Stimulated activated CD4-positive, alpha-beta T cell treated with anti-CD3 and anti-CD28 coated beads, Interleukin-12 subunit alpha, Interleukin-12 subunit beta, amount 100 ng/mL, for 4 hours (primary cell): ENCODE data around the gene PARD6A.

Source experiments
- DNase-seq: peaks from one replicate; pipeline ENCODE4 v3.0.0-alpha.2; 2020

The PARD6A gene, protein sequence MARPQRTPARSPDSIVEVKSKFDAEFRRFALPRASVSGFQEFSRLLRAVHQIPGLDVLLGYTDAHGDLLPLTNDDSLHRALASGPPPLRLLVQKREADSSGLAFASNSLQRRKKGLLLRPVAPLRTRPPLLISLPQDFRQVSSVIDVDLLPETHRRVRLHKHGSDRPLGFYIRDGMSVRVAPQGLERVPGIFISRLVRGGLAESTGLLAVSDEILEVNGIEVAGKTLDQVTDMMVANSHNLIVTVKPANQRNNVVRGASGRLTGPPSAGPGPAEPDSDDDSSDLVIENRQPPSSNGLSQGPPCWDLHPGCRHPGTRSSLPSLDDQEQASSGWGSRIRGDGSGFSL

GRCh38 chr16:67660564-67661028 lies at the start of gene PARD6A:
TSS of gene PARD6A (plus strand) at chr16:67660960. CDS start at chr16:67661039, 79 bp downstream.
- peak; percentile 92 for DNase-seq

GRCh38 chr16:67613808-67614207 lies 47.0 kb upstream of the PARD6A start:
- DNase-seq, result no peak

DNA sequence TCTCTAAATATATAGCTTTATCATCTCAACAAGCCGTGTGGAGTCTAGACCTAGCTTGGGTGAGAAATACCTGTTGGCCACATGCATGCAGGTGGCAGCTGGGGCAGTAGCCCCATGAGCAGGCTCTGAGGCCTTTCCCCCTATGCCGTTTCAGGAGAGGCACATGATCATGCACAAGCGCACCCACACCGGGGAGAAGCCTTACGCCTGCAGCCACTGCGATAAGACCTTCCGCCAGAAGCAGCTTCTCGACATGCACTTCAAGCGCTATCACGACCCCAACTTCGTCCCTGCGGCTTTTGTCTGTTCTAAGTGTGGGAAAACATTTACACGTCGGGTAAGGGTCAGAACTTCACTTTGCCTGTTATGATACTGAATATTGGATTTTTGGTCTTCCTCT lies 32.5 kb upstream of the PARD6A start:
- no peak for DNase-seq

- DNase-seq, result no peak
These were observed 28.2 kb upstream of the PARD6A start for GRCh38 chr16:67632415-67633172.

DNA sequence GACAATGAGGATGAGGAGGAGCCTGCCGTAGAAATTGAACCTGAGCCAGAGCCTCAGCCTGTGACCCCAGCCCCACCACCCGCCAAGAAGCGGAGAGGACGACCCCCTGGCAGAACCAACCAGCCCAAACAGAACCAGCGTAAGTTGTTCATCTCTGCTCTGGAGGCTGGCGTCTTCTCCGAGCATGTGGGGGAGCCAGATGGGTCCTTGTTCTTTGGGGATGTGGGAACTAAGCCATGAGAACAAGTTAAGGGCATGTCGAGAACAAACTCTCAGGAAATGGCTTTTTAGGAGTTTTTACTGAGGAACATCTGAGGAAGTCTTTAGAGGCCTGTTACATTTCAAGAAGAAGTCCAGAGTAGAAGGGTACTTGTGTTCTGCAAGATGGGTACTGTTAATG lies 24.0 kb upstream of the PARD6A start:
- no peak for DNase-seq

- no peak for DNase-seq
These were observed 23.1 kb upstream of the PARD6A start for GRCh38 chr16:67637625-67638024.

DNA sequence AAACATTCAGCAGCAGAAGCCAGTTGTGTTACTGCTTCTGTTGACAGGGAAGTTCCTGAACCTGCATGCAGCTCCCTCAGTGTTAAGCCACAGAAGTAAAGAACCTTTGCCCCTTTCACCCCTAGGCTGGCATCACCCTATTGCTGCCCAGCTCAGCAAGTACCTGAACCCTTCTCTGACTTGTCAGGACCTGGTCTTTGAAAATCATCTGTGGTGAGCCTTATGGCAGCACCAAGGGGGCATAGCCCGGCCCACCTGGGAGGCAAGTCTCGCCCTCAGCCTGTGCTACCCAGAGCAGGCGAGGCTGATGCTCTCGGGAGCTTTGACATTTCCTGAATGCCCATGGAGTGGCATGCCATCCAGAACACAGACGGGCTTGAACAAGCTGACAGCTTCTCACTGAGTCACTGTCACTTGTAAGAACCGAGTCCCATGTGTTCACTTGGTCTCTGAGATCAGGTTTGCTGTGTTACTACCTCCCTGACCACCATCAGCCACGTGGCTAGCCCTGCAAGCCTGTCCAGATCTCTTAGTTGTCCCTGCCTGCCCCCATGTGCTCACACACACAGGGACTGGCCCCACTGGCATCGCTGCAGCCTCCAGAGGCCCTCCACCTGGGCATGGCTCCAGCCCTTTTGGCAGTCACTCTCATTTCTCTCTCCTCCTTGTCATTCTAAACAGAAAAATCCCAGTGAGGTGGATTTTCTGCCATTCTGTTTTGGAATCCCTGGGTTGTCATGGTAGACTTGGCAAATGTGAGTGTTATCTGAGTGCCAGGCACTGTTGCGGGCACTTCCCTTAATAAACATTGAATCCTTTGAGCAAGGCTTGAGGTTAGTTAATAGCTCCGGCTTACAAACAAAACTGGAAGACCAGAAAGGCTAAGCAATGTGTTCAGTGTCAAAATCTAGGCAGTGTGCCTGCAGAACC lies 18.7 kb upstream of the PARD6A start:
- DNase-seq, result no peak

DNA sequence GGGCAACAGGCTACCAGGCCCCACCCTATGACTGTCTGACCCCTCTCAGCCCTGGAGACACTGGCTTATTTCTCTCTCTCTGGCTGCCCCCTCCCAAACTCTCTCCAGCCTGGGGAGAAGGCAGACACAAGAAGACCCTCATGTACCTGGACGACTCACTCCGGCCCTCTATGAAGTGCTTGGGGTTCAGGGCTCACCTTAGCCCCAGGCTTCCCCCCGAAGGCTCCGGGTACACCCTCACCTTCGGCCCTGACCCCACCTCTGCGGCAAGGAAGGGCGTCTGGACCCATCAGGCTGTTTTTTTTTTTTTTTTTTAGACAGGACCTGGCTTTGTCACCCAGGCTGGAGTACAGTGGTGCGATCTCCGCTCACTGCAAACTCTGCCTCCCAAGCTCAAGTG lies 16.7 kb upstream of the PARD6A start:
- DNase-seq, result no peak

DNA sequence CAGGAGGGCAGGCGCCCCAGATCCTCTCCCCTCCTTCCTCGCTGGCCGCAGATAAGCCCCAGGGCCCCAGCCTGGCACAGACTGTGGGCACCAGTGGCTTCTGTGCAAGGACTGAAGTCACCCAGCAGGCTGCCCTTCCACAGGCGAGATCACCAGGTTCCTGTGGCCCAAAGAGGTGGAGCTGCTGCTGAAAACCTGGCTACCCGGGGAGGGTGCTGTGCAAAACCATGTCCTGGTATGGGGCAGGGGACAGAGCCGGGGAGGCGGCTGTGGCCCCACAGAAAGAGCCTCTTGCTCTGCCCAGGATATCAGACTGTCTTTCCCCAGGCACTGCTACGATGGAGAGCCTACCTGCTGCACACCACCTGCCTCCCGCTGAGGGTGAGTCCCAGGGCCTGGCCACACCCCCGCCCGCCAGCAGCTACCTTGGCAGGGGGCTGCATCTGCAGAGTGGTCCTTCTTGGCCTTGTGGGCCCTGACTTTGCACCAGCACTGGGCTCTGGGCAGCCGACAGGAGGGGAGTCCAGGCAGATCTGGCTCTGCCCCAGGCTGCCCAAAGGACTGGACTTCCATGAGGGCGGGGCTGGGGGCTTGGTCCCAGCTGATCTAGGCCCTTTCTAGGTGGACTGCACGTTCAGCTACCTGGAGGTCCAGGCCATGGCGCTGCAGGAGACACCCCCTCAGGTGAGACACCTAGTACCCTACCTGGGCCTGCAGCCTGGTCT lies 15.2 kb upstream of the PARD6A start:
- no peak for DNase-seq

DNA sequence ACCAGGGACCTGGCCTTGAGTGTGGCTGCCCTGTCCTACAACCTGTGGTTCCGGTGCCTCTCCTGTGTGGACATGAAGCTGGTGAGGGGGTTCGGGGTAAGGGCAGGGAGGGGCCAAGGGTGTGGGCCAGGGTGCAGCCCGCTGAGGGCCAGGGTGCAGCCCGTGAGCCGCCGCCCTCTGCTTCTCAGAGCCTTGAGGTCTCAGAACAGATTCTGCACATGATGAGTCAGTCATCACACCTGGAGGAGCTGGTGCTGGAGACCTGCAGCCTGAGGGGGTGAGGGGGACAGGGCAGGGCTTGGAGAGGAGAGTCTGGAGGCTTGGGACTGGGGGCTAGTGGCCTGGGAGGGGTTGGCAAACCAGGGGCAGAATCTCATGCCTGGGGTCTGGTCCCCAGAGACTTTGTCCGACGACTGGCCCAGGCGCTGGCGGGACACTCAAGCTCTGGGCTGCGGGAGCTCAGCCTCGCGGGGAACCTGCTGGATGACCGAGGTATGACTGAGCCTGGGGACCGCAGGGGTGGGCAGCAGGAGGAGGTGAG lies 13.6 kb upstream of the PARD6A start:
- DNase-seq, result no peak

- no peak for DNase-seq
These were observed 13.1 kb upstream of the PARD6A start for GRCh38 chr16:67647681-67648080.

DNA sequence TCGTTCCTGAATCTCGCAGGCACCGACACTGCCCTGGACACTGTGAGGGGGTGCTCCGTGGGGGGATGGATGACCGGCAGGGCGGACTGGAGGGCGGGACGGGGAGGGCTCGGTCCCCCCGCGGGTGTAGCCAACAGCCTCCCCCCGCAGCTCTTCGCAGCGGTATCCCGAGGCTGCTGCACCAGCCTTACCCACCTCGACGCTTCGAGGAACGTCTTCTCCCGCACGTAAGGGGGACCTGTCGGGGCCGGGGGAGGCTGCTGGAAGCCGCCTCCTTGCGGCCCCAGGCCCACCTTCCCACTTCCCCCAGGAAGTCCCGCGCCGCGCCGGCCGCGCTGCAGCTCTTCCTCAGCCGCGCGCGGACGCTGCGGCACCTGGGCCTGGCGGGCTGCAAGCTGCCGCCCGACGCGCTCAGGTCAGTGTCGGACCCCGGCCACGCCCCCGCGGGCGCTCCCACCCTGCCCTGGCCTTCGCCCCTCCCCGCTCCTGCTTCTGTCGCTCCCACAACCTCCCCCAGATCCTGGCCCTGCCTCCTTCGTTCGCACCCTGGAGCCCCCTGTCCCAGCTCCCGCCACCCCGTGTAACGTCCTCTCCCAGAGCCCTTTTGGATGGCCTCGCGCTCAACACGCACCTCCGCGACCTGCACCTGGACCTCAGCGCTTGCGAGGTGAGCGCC lies 12.5 kb upstream of the PARD6A start:
- no peak for DNase-seq

- no peak for DNase-seq
These were observed 11.9 kb upstream of the PARD6A start for GRCh38 chr16:67648764-67649407.

DNA sequence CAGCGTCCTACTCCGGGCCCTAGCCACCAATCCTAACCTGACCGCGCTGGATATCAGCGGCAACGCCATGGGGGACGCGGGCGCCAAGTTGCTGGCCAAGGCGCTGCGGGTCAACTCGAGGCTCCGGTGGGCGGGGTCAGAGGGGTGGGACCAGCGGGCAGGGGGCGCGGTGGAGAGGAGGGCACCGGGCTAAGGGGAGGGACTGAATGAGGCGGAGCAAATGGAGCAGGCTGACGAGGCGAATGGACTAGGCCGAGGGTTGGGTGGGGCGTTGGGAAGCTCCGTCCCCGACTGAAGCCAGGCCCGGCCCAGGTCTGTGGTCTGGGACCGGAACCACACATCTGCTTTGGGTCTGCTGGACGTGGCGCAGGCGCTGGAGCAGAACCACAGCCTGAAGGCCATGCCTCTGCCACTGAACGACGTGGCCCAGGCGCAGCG lies 11.2 kb upstream of the PARD6A start:
- DNase-seq, result no peak

DNA sequence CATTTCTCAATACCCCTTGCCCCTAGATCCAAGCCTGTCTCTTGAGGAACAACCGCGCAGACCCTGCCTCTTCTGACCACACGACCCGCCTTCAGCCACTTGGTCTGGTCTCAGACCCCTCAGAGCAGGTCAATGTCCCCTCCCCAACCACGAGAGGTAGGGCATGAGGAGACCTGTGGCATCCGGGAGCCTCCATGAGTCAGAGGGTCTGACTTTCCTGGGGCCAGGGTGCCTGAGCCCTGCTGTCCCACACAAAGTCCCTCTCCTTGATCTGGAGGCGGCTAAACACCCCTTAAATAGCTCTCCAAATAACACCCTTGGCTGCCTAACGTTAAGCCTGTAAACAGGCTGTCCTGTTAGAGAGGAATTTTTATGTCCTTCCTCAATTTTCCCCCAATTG lies 10.7 kb upstream of the PARD6A start:
- no peak for DNase-seq

DNA sequence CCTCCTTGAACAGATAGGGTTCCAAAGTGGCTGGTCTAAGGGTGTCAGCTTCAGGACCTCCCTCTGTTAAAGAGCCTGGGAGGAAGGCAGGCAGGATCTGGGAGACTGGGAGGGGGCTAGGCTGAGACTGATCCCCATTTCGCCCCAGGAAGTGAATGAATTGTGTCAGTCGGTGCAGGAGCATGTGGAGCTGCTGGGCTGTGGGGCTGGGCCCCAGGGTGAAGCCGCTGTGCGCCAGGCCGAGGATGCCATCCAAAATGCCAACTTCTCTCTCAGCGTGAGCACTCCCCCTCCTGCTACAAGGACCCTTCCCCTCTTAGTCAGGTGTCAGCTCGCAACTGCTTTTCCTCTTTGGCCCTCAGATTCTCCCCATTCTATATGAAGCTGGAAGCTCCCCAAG lies 9.7 kb upstream of the PARD6A start:
- no peak for DNase-seq

GRCh38 chr16:67651847-67652246 lies 8.9 kb upstream of the PARD6A start:
- DNase-seq, result no peak

DNA sequence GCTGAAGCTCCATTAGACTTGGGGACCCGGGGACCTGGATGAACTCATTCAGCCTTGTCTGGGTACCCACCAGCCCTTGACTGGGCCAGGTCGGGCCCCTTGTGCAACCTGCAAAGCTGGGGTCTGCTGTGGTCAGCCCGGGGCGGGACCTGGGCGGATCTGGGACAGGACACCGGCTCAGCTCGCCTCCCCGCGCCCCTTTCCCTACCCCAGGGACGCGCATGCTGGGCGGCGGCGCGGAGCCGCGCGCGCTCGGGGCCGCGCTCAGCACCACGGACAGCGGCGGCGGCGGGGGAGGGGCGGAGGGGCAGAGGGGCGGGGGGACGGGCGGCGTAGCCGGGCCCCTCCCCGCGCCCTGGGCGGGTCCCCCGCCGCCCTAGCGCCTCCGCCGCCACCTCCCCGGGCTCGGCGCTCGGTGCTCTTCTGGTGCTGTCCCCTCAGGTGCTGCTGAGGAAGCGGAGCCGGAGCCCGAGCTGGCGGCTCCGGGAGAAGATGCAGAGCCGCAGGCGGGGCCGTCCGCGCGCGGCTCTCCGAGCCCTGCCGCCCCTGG lies 8.1 kb upstream of the PARD6A start:
- no peak for DNase-seq

DNA sequence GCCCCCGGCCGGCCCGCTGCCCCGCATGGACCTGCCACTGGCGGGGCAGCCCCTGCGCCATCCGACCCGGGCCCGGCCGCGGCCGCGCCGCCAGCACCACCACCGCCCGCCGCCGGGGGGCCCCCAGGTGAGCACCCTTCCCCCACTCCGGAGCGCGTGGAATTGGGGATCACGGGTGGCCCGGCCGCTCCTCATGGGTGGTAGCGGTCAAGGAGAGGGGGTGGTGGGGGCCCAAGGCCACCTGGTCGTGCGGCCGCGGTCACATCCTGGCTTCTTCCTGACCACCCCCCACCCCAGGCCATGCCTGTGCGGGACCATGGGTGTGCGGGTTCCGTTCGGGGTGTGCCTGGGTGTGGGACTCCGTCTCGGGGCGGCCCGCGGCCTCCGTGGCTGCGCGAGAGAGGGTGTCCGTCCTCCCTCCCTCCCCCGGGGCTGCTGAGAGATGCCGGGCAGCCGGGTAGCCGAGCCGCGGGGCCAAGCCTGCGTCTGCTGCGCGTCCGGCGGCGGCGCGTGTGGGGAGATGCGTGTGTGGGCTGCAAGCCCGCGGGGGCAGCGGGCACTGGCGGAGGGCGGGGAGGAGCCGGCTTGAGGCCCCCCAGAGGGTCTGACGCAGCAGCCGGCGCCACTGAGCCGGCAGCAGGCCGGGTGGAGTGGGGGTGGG lies 7.5 kb upstream of the PARD6A start:
- no peak for DNase-seq

- no peak for DNase-seq
These were observed 6.9 kb upstream of the PARD6A start for GRCh38 chr16:67653789-67654402.
